GM18499 (cell line): ENCODE data around the gene SEC14L1.

Experiments used
- ATAC-seq: cut with Tn5 transposase; IDR thresholded peaks from one replicate; pipeline ENCODE4 v1.9.1; 2021; ENCODE audit warnings: moderate number of reproducible peaks; ENCODE audit not compliant: insufficient read depth, unreplicated experiment

Gene SEC14L1

GRCh38 chr17:77186141-77186604 is 45.4 kb downstream of the SEC14L1 start:
- ATAC-seq, result no peak

DNA sequence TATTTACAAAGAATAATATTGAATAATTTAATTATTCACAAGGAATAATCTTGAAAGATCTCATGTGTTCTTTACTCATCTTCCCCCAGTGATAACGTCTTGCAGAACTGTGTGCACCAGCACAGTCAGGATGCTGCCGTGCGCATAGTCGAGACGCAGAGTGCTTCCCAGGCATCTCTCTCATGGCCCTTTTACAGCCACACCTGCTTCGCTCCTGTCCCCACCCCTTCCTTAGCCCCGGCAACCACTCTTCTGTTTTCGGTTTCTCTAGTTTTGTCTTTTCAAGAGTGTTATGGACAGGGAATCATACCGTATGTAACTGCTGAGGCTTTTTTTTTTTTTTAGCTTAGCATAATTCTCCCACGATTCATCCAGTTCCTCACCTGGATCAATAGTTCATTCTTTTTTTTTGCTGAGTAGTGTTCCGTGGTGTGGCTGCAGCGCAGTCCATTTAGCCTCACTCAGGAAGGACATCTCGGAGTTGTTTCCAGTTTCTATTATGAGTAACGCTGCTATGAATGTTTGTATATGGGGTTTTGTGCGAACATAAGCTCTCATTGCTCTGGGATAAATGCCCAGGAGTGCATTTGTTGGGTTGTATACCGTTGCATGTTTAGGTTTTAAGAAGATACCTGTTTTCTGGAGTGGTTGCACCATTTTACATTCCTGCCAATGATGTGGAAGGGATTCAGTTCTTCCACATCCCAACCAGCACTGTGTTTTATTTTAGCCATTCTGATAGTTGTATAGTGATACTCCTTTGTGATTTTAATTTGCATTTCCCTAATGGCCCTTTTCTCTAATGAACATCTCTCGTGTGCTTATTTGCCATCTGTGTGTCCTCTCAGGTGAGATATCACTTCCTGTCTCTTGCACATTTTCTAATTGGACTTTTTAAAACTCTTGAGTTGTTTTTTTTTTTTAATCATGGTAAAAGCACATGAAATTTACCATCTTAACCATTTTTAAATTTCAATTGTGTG is 47.6 kb downstream of the SEC14L1 start:
- ATAC-seq, result no peak

DNA sequence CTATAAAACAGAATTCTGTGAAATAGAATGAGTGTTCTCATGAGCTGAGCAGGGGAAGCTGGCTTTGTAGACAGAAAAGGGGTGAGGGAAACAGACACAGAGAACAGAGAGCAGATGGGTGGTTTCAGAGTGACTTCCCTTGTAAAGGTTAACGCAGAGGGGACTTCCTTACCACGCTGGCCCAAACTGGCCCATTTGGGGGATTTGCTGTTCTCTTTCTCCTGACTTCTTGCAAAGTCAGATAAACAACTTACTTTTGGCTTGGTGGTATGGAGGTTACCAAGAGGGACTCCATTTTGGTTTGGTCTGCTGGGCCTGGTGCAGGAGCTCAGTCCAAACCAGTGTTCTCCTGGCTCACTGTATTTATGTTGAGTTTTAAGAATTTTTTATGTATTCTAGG is 48.4 kb downstream of the SEC14L1 start:
- ATAC-seq, result no peak

DNA sequence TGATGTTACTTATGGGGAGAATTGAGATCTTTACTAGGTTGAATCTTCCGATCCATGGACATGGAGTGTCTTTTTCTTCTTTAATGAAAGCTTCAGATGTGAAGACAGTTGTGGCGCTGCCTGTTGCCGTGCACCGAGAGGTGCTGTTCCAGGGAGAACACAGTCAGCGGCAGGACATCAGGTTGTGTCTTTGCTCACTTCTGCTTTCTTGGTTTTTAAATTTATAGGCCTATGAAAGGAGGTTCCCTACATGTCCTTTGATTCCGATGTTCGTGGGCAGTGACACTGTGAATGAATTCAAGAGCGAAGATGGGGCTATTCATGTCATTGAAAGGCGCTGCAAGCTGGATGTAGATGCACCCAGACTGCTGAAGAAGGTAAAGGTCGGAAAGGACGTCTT is 49.8 kb downstream of the SEC14L1 start:
- no peak for ATAC-seq

GRCh38 chr17:77191244-77191643 is 50.5 kb downstream of the SEC14L1 start:
- no peak for ATAC-seq

DNA sequence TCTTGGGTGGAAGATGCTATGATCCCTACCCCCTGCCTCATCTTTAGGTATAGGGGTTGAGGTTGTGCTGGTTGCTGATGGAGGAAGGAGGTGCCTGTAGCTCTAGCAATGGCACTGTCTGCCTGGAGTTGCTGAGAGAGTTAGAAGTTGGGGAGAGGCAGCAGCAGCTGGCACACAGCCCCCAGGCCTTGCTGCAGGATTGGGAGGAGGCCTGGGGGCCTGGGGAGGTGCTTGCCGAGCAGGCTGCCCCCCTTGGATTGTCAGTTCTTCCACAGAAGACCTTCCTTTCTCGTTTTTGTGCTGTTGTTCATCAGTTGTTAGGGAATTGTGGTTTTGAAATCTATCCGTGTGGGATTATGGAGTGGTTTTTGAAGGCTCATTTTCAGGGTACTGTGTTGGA is 52.9 kb downstream of the SEC14L1 start:
- no peak for ATAC-seq

- ATAC-seq, result no peak
Measured at GRCh38 chr17:77194179-77194578, 53.4 kb downstream of the SEC14L1 start.

DNA sequence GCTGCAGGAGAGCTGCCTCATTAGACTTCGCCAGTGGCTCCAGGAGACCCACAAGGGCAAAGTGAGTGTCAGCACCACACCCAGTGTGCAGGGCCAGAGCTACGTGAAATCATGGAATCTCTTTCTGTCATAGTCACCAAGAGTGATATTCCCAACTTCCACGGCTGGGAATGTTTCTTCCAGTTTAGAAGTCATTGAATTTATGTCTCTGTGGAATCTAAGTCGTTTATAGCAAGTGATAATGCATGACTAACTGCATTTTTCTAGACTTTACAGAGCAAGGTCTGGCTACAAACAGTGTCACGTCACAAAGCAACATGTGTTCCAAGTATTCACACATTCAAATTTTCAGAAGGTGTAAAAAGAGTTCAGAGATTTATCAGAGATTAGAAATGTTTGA is 55.5 kb downstream of the SEC14L1 start:
- ATAC-seq, result no peak

DNA sequence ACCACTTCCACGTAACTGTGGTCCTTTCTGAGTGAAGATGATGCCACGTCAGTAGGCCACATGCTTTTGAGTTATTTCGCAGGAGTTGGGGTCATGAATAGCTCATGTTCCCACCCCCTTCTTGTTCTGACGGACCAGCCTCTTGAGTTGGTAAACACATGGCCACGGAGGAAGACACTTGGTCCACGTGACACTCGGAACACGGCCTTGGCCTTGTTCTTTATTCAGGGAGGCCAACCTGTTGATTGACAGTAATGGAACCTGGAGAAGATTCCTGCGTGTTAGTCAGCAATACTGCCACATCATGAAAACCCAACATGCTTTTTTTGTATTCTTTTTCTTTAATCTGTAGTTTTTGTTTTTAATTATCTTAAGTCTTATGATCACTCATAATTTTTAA is 56.3 kb downstream of the SEC14L1 start:
- no peak for ATAC-seq

DNA sequence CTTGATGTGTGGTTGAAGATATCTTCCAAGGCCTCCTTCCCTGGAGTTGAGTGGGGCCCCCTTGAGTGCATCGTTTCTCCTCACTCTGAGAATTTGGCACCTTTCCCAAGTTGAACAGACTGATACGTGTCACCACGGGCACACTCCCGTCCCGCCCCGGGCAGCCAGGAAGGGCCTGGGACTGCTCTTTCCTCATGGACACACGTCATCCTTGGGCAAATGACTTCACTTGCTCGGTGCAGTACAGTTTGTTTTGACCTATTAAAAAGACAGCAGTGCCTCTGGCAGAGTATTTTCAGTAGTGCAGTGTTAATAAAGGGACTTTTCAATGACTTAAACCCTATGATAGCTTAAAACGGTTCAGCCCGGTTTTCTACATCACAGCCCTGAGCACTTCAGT is 59.9 kb downstream of the SEC14L1 start:
- ATAC-seq, result no peak

- no peak for ATAC-seq
Measured at GRCh38 chr17:77203436-77203835, 62.7 kb downstream of the SEC14L1 start.

- no peak for ATAC-seq
Measured at GRCh38 chr17:77203846-77204245, 63.1 kb downstream of the SEC14L1 start.

- no peak for ATAC-seq
Measured at GRCh38 chr17:77204536-77204935, 63.8 kb downstream of the SEC14L1 start.

DNA sequence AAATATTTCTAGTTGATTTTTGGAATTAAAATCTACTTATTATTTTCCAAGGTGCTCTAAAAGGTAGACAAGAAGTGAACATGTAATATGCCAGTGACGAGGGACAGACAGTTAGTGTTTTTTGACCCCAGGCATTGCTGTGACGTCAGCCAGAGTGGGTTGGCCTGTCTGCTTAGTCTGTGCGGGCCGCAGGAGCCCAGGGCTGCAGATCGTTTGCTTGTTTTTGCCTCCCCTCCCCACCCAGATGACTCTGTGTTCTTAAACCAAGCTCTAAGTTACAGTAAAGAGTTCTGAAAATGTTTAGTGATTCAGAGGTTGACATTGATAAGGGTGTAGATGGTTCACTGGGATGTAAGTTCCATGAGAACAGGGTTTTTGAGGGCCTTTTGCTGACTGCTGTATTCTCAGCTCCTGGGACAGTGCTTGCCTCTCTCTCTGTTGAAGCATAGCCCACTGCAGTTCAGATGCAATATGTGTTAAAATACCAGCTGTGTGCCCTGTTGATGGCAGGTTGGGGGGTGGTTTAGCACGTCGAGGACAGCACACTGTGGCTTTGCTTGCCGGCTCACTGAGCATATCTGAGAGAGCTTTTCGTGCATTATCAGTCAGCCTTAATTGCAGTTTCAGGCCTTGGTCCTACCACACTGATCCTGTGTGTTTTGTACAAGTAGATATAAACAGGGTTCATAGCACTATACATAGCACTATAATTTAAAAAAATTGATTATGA is 64.8 kb downstream of the SEC14L1 start:
- no peak for ATAC-seq

DNA sequence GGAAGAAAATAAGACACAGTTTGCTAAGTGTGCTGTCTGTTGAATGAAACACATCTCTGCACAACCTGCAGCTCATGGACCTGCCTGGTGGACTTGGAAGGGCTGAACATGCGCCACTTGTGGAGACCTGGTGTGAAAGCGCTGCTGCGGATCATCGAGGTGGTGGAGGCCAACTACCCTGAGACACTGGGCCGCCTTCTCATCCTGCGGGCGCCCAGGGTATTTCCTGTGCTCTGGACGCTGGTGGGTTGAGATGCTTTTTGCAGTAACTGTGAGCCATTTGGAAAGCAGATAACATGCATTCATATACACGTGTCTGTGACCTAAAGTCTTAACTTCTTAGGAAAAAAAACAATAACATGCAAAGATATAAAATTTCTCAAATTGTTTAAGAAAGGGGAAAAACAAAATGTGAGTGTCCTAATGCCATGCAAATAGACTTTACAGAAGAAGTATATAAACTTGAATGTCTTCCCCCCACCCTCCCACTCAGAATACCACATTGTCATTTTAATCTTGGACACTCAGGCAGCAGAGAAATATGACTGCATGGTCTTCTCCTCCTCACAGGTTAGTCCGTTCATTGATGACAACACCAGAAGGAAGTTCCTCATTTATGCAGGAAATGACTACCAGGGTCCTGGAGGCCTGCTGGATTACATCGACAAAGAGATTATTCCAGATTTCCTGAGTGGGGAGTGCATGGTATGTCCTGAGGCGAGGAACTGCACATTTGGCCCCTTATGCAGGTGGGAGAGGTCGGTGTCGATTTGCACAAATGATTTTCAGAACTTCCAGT is 65.6 kb downstream of the SEC14L1 start:
- no peak for ATAC-seq

GRCh38 chr17:77207689-77208216 is 67.0 kb downstream of the SEC14L1 start:
- no peak for ATAC-seq

GRCh38 chr17:77208217-77208808 is 67.5 kb downstream of the SEC14L1 start:
- ATAC-seq, result no peak

DNA sequence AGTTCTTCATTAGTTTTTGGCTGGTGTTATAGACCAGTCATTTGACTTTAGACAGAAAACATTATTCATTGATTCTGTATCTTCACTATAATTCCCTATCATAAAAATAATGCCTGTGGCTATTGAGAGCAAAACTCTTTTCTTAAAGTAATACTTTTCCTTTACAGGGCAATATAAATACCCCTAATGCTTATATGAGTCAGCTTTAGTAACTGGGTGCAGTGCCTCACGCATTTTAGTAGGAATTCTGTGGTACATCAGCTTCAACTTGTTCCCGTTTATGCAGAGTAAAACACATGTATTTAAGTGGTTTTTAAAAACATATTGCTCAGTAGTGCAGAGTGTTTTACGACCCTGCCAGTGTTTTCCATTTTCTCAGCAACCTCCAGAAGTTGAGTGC is 68.1 kb downstream of the SEC14L1 start:
- no peak for ATAC-seq

DNA sequence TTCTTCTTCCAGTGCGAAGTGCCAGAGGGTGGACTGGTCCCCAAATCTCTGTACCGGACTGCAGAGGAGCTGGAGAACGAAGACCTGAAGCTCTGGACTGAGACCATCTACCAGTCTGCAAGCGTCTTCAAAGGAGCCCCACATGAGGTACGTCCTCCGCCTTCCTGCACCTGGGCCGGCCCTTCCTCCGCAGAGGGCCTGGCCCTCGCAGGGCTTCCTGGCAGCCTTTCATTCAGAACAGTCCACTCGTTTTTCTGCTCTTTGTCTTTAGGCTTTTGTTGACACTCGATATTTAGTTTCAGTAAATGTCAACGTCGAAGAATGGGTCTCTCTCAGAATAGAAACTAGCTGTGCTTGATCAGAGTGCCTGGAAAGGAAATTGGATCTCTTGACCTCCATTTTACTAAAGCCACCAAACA is 68.6 kb downstream of the SEC14L1 start:
- no peak for ATAC-seq

DNA sequence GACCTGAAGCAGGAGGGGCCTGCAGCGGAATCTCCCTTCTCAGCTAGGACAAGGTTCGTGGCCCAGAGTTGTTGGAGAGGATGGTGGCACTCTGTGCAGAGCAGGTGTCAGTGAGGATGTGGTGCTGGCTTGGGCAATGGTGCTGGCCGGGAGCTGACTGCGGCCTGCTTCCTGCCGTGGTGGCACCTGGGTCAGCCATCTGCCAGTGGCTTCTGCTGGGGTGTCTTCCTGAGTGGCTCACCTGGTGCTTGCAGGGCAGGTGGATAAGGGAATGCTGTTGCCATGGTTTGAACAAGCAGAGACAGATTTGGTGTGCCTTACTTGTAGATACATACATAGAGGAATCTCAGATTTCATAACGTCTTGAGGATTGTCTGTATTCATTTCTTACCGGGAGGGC is 69.6 kb downstream of the SEC14L1 start:
- ATAC-seq, result no peak
